HL-60 (cell line): ENCODE results near the gene MSH2.
"Not testable (repeated sequence)": the region's sequence is repeated elsewhere in the genome, so short reads cannot be mapped to it uniquely, and the experiment has no call there.

Source experiments
- DNase-seq, 2 experiments: peaks; one replicate each; pipeline ENCODE4 v3.0.0-alpha.2; 2010 to 2020; ENCODE audit warnings: low read depth in 1 of 2, low spot score in 1 of 2
- H3K27ac ChIP-seq: fragments of 250-450 bp; sonication (Bioruptor Pico); replicated peaks from 2 replicates; pipeline ENCODE4 v1.5.1; 2020; ENCODE audit warnings: mild to moderate bottlenecking, moderate library complexity
- H3K27me3 ChIP-seq: fragments of 250-450 bp; sonication (Bioruptor Pico); 2 replicates; pipeline ENCODE4 v1.5.1; 2021; ENCODE audit warnings: mild to moderate bottlenecking, moderate library complexity; ENCODE audit not compliant: insufficient read depth, poor library complexity, severe bottlenecking
- H3K4me3 ChIP-seq: replicated peaks from 2 replicates; pipeline ENCODE4 v1.5.1; 2011; ENCODE audit warnings: mild to moderate bottlenecking, control low read depth, low read length; ENCODE audit not compliant: insufficient read depth
- CTCF ChIP-seq: IDR thresholded peaks from one replicate; pipeline ENCODE4 v1.5.1; 2011; ENCODE audit warnings: low read length, control low read depth, inconsistent platforms; ENCODE audit not compliant: insufficient read depth
- GABPA ChIP-seq: IDR thresholded peaks from 2 replicates; pipeline ENCODE4 v1.6.1; 2012; ENCODE audit warnings: low read depth
- POLR2AphosphoS5 ChIP-seq: IDR thresholded peaks from 2 replicates; pipeline ENCODE4 v1.6.1; 2012; ENCODE audit warnings: low read depth
- SPI1 ChIP-seq: IDR thresholded peaks from 2 replicates; pipeline ENCODE4 v1.6.1; 2012; ENCODE audit warnings: low read depth, mild to moderate bottlenecking, borderline replicate concordance
- TF ChIP-seq, protein P1 (sequence below): IDR thresholded peaks from 2 replicates; pipeline ENCODE4 v1.6.1; 2012; ENCODE audit warnings: low read depth; ENCODE audit not compliant: insufficient replicate concordance

Gene MSH2

GRCh38 chr2:47420214-47420613 is 17.3 kb downstream of the MSH2 start:
- H3K27me3 ChIP-seq: no peaks in the 10 kb centered on the region
- no peak for DNase-seq
- TF ChIP-seq GABPA (no peak), CTCF (no peak), SPI1 (no peak), POLR2AphosphoS5 (no peak)
- TF ChIP-seq, protein P1, sequence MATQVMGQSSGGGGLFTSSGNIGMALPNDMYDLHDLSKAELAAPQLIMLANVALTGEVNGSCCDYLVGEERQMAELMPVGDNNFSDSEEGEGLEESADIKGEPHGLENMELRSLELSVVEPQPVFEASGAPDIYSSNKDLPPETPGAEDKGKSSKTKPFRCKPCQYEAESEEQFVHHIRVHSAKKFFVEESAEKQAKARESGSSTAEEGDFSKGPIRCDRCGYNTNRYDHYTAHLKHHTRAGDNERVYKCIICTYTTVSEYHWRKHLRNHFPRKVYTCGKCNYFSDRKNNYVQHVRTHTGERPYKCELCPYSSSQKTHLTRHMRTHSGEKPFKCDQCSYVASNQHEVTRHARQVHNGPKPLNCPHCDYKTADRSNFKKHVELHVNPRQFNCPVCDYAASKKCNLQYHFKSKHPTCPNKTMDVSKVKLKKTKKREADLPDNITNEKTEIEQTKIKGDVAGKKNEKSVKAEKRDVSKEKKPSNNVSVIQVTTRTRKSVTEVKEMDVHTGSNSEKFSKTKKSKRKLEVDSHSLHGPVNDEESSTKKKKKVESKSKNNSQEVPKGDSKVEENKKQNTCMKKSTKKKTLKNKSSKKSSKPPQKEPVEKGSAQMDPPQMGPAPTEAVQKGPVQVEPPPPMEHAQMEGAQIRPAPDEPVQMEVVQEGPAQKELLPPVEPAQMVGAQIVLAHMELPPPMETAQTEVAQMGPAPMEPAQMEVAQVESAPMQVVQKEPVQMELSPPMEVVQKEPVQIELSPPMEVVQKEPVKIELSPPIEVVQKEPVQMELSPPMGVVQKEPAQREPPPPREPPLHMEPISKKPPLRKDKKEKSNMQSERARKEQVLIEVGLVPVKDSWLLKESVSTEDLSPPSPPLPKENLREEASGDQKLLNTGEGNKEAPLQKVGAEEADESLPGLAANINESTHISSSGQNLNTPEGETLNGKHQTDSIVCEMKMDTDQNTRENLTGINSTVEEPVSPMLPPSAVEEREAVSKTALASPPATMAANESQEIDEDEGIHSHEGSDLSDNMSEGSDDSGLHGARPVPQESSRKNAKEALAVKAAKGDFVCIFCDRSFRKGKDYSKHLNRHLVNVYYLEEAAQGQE: no peak
- no peak overlapping the region for H3K27ac ChIP-seq
- no peak overlapping the region for H3K4me3 ChIP-seq

DNA sequence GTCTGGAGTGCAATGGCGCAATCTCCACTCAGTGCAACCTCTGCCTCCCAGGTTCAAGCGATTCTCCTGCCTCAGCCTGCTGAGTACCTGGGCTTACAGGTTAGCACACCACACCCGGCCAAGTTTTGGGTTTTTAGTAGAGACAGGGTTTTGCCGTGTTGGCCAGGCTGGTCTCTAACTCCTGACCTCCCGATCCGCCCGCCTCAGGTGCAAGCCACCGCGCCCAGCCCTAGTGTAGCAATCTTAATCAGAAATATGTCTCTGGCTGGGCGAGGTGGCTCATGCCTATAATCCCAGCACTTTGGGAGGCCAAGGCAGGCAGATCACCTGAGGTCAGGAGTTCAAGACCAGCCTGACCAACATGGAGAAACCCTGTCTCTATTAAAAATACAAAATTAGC is 17.7 kb downstream of the MSH2 start:
- H3K27me3 ChIP-seq, DNase-seq, H3K4me3 ChIP-seq, H3K27ac ChIP-seq: not testable (repeated sequence)

- no peak overlapping the region for H3K27ac ChIP-seq
- DNase-seq: no peak
Observed at GRCh38 chr2:47422016-47422415, 19.1 kb downstream of the MSH2 start.

GRCh38 chr2:47422560-47422959 is 19.6 kb downstream of the MSH2 start:
- H3K27me3 ChIP-seq: no peaks in the 10 kb centered on the region
- no peak overlapping the region for H3K4me3 ChIP-seq
- no peak for DNase-seq
- TF ChIP-seq GABPA (no peak), POLR2AphosphoS5 (no peak), CTCF (no peak), SPI1 (no peak)
- TF ChIP-seq, protein P1: no peak
- no peak overlapping the region for H3K27ac ChIP-seq

More at GRCh38 chr2:47422016-47422415, 19.1 kb downstream of the MSH2 start:
- H3K4me3 ChIP-seq: no peak overlapping the region
- H3K27me3 ChIP-seq: no peaks in the 10 kb centered on the region
- no peak for TF ChIP-seq POLR2AphosphoS5
- TF ChIP-seq, protein P1: no peak
- TF ChIP-seq SPI1: no peak
- TF ChIP-seq GABPA: no peak
- TF ChIP-seq CTCF: no peak
